Measurements from ENCODE around the gene UNC13B. TPM values are rescaled to one million over a fixed set of nuclear protein-coding genes. Genes with fewer than 3 reads are reported as not detected.

The UNC13B gene
- total RNA-seq, 1 donor from 2014 or later = 39.9 TPM

DNA sequence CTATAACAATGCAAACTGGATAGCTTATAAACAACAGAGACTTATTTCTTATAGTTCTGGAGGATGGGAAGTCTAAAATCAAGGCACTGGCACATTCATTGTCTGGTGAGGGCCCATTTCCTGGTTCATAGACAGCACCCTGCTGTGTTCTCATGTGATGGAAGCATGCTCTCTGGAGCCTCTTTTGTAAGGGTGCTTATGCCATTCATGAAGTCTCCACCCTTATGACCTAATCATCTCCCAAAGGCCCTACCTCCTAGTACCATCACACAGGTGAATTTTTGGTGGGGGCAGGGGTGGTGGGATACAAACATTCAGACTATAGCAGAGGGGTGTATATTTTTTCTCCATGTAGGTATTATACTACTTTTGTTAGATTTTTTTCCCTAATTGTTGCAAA, 92.4 kb downstream of the UNC13B start:
- H3K36me3 Mint-ChIP-seq (ENCODE audit: low read depth, unreplicated experiment) = no peaks in the 10 kb centered on the region
- no peaks in the 10 kb centered on the region for H3K4me1 Mint-ChIP-seq (ENCODE audit: unreplicated experiment)
- DNase-seq (ENCODE audit: low spot score) = no peak
- no peaks in the 10 kb centered on the region for H3K27me3 Mint-ChIP-seq (ENCODE audit: unreplicated experiment)
- no peak overlapping the region for H3K27ac Mint-ChIP-seq (ENCODE audit: unreplicated experiment)
- no peak overlapping the region for H3K4me3 Mint-ChIP-seq (ENCODE audit: unreplicated experiment)
- no peak for TF ChIP-seq CTCF (IDR thresholded peaks at IDR 0.05; ENCODE audit: unreplicated experiment)
- H3K9me3 Mint-ChIP-seq (ENCODE audit: unreplicated experiment) = no peaks in the 10 kb centered on the region

- Mint-ChIP-seq H3K4me1 (ENCODE audit: unreplicated experiment) (no peaks in the 10 kb centered on the region), H3K27me3 (ENCODE audit: unreplicated experiment) (no peaks in the 10 kb centered on the region), H3K27ac (ENCODE audit: unreplicated experiment) (no peak overlapping the region), H3K36me3 (ENCODE audit: low read depth, unreplicated experiment) (no peaks in the 10 kb centered on the region), H3K4me3 (ENCODE audit: unreplicated experiment) (no peak overlapping the region), H3K9me3 (ENCODE audit: unreplicated experiment) (no peaks in the 10 kb centered on the region)
- TF ChIP-seq CTCF (IDR thresholded peaks at IDR 0.05; ENCODE audit: unreplicated experiment) = no peak
- no peak for DNase-seq (ENCODE audit: low spot score)
Measured at GRCh38 chr9:35254984-35255857, 93.4 kb downstream of the UNC13B start.

DNA sequence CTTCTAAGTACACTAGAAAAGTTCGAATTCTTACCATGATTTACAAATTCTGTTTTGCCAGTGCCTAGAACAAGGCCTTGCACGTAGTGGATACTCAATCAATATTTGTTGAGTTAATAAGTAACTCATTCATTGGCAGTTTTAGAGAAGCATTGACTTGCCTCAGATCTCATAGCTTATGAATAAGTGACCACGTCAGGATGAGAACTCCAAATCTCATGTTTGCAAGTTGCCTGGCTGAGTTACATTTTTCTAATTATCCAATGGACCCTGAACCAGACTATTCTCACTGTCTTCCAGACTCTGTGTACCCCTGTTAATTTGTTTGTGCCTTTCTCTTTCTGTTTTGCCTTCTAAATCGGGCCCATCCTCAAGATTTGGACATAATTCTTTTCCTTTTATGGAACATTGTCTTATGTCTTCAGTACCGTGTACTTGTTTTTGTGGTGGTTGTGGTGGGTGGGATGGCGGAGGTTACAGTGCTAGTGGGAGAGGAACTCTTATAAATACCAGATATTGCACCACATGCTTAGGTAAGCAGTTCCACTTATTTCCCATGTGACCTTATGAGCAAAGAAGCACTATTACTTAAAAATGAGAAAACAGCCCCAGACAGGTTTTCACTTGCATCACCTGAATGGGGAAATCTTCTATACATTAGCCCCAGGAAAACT, 96.3 kb downstream of the UNC13B start:
- Mint-ChIP-seq H3K36me3 (ENCODE audit: low read depth, unreplicated experiment) (no peaks in the 10 kb centered on the region), H3K27ac (ENCODE audit: unreplicated experiment) (no peak overlapping the region), H3K4me3 (ENCODE audit: unreplicated experiment) (no peak overlapping the region), H3K27me3 (ENCODE audit: unreplicated experiment) (no peaks in the 10 kb centered on the region), H3K4me1 (ENCODE audit: unreplicated experiment) (no peaks in the 10 kb centered on the region), H3K9me3 (ENCODE audit: unreplicated experiment) (no peaks in the 10 kb centered on the region)
- TF ChIP-seq CTCF (IDR thresholded peaks at IDR 0.05; ENCODE audit: unreplicated experiment) = no peak
- no peak for DNase-seq (ENCODE audit: low spot score)

- no peak overlapping the region for H3K27ac Mint-ChIP-seq (ENCODE audit: unreplicated experiment)
- H3K9me3 Mint-ChIP-seq (ENCODE audit: unreplicated experiment) = no peaks in the 10 kb centered on the region
- no peaks in the 10 kb centered on the region for H3K4me1 Mint-ChIP-seq (ENCODE audit: unreplicated experiment)
- H3K27me3 Mint-ChIP-seq (ENCODE audit: unreplicated experiment) = no peaks in the 10 kb centered on the region
- DNase-seq (ENCODE audit: low spot score) = peak; percentile 56
- TF ChIP-seq CTCF (IDR thresholded peaks at IDR 0.05; ENCODE audit: unreplicated experiment) = peak; percentile 31
- H3K36me3 Mint-ChIP-seq (ENCODE audit: low read depth, unreplicated experiment) = no peaks in the 10 kb centered on the region
- no peak overlapping the region for H3K4me3 Mint-ChIP-seq (ENCODE audit: unreplicated experiment)
Measured at GRCh38 chr9:35258660-35259474, 97.1 kb downstream of the UNC13B start.

All from endothelial cell (in vitro differentiated cells).